ENCODE measurements around the gene CDC7. TPM values are rescaled to one million over a fixed set of nuclear protein-coding genes. Genes with fewer than 3 reads are reported as not detected.
A peak's percentile ranks its signal among the peaks of the same experiment; 100 is the strongest.

Gene CDC7
- total RNA-seq, 3 donors from 2014 or later: 0.48 to 4.9 (median 4.1) TPM

- intact Hi-C loops (cut with DNase I; ENCODE audit: low total_unique reads): no loop called here
- Histone ChIP-seq H3K4me3 (no peak overlapping the region), H3K9me3 (no peaks in the 10 kb centered on the region), H3K36me3 (no peaks in the 10 kb centered on the region), H3K4me1 (no peaks in the 10 kb centered on the region), H3K27me3 (no peaks in the 10 kb centered on the region), H3K27ac (no peak overlapping the region)
- DNase-seq (ENCODE audit: low spot score in 2 of 2): no peak
- TF ChIP-seq, protein P1, sequence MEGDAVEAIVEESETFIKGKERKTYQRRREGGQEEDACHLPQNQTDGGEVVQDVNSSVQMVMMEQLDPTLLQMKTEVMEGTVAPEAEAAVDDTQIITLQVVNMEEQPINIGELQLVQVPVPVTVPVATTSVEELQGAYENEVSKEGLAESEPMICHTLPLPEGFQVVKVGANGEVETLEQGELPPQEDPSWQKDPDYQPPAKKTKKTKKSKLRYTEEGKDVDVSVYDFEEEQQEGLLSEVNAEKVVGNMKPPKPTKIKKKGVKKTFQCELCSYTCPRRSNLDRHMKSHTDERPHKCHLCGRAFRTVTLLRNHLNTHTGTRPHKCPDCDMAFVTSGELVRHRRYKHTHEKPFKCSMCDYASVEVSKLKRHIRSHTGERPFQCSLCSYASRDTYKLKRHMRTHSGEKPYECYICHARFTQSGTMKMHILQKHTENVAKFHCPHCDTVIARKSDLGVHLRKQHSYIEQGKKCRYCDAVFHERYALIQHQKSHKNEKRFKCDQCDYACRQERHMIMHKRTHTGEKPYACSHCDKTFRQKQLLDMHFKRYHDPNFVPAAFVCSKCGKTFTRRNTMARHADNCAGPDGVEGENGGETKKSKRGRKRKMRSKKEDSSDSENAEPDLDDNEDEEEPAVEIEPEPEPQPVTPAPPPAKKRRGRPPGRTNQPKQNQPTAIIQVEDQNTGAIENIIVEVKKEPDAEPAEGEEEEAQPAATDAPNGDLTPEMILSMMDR (IDR thresholded peaks at IDR 0.05): no peak
- TF ChIP-seq POLR2AphosphoS5 (IDR thresholded peaks at IDR 0.05): no peak
These were observed 20.4 kb downstream of the CDC7 start for GRCh38 chr1:91520942-91521507.

DNA sequence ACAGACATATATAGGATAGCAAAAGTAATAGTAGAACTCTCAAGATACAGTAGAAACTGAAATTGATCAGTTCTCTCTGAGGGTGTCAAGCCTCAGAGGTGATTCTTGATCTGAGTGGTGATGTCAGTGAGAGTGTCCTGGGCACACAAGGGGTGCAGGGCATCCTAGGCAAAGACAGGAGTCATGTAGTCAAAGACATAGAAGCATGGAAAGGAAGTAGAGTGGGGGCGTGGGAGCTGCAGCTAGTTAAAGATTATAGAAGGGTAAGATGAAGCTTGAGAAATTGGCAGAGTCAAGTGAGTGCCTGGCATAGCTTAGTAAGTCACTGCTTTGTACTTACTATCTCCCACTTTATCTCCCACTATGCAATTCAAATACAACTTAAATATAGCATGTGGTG is 22.8 kb downstream of the CDC7 start:
- intact Hi-C loops (cut with DNase I; ENCODE audit: low total_unique reads): no loop called here
- no peak for DNase-seq (ENCODE audit: low spot score in 2 of 2)
- Histone ChIP-seq H3K4me1 (no peaks in the 10 kb centered on the region), H3K36me3 (no peaks in the 10 kb centered on the region), H3K27ac (no peak overlapping the region), H3K9me3 (no peaks in the 10 kb centered on the region), H3K4me3 (no peak overlapping the region), H3K27me3 (no peaks in the 10 kb centered on the region)
- TF ChIP-seq, protein P1 (IDR thresholded peaks at IDR 0.05): no peak
- no peak for TF ChIP-seq POLR2AphosphoS5 (IDR thresholded peaks at IDR 0.05)
- TF ChIP-seq POLR2A (IDR thresholded peaks at IDR 0.05): no peak

DNA sequence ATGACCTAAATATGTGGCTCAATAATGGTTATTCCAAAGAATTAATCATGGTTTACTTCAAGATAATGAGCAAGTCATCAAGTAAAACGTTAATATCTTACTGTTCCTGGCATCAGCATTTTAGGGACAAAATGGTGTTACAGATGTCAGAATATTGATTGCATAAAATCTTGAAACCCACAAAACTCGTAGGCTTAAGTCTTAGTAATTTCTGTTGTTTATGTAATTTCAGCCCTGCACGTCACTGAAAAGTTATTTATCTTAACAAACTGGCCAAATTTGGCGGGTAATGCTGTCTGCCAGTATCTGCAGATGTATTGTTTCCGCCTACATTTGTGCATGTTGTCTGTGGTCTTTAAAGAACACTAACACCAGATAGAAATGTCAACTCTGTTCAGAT is 25.8 kb downstream of the CDC7 start:
- H3K9me3 ChIP-seq: no peaks in the 10 kb centered on the region
- H3K4me1 ChIP-seq: no peaks in the 10 kb centered on the region
- intact Hi-C loops (cut with DNase I; ENCODE audit: low total_unique reads): no loop called here
- no peak overlapping the region for H3K4me3 ChIP-seq
- no peaks in the 10 kb centered on the region for H3K27me3 ChIP-seq
- peak overlapping the region in 1 of 2 donors; percentile 13 for H3K27ac ChIP-seq
- no peak for DNase-seq (ENCODE audit: low spot score in 2 of 2)
- TF ChIP-seq POLR2A (IDR thresholded peaks at IDR 0.05): no peak
- TF ChIP-seq, protein P1 (IDR thresholded peaks at IDR 0.05): no peak
- TF ChIP-seq POLR2AphosphoS5 (IDR thresholded peaks at IDR 0.05): no peak
- no peaks in the 10 kb centered on the region for H3K36me3 ChIP-seq

GRCh38 chr1:91527266-91527765 is 26.7 kb downstream of the CDC7 start:
- H3K9me3 ChIP-seq: no peaks in the 10 kb centered on the region
- H3K4me3 ChIP-seq: no peak overlapping the region
- no peak for DNase-seq (ENCODE audit: low spot score in 2 of 2)
- intact Hi-C loops (cut with DNase I; ENCODE audit: low total_unique reads): no loop called here
- H3K4me1 ChIP-seq: no peaks in the 10 kb centered on the region
- no peaks in the 10 kb centered on the region for H3K36me3 ChIP-seq
- no peak for TF ChIP-seq POLR2AphosphoS5 (IDR thresholded peaks at IDR 0.05)
- H3K27ac ChIP-seq: peak overlapping the region; percentile 19 to 54
- no peaks in the 10 kb centered on the region for H3K27me3 ChIP-seq

- Histone ChIP-seq H3K9me3 (no peaks in the 10 kb centered on the region), H3K36me3 (no peaks in the 10 kb centered on the region), H3K27me3 (no peaks in the 10 kb centered on the region), H3K4me3 (no peak overlapping the region), H3K4me1 (no peaks in the 10 kb centered on the region), H3K27ac (peak overlapping the region; percentile 19 to 54)
- no peak for DNase-seq (ENCODE audit: low spot score in 2 of 2)
- intact Hi-C loops (cut with DNase I; ENCODE audit: low total_unique reads): no loop called here
- TF ChIP-seq, protein P1 (IDR thresholded peaks at IDR 0.05): no peak
- no peak for TF ChIP-seq POLR2AphosphoS5 (IDR thresholded peaks at IDR 0.05)
- TF ChIP-seq POLR2A (IDR thresholded peaks at IDR 0.05): no peak
These were observed 27.1 kb downstream of the CDC7 start for GRCh38 chr1:91527781-91528180.

Data from breast epithelium (tissue), 4 donors.